B cell (primary cell): ENCODE results near the gene MFSD12. TPM values are rescaled to one million over a fixed set of nuclear protein-coding genes. Genes with fewer than 3 reads are reported as not detected.

Experiments used
- ATAC-seq: fragments of 200-7000 bp; cut with Tn5 transposase; one replicate; pipeline ENCODE4 v1.10.0; 2021; ENCODE audit warnings: low read depth, mild to moderate bottlenecking, moderate number of reproducible peaks, moderate library complexity
- CTCF ChIA-PET: fragments of 350-600 bp; sonication (Branson Sonifier 250); formaldehyde crosslinking; loops from one replicate; lab custom pipeline; 2021; ENCODE audit warnings: antibody characterized with exemption, inconsistent platforms; lab: Charles Lee
- POLR2A ChIA-PET: fragments of 350-600 bp; sonication (Branson Sonifier 250); formaldehyde crosslinking; loops from one replicate; lab custom pipeline; 2021; ENCODE audit warnings: antibody characterized with exemption; lab: Charles Lee
- DNase-seq: peaks from one replicate; pipeline ENCODE4 v3.0.0; 2013
- H2AFZ ChIP-seq: 2 replicates; pipeline ENCODE4 v1.6.1; 2012; ENCODE audit warnings: mild to moderate bottlenecking, low read depth, low read length; ENCODE audit not compliant: insufficient read depth, poor library complexity, severe bottlenecking
- H3K27ac ChIP-seq, 2 donors: 1 replicate in 1 of 2; 2 replicates in 1 of 2; pipeline ENCODE4 v1.5.1; 2012 to 2013; ENCODE audit warnings: low read length in 2 of 2, mild to moderate bottlenecking in 2 of 2, moderate library complexity in 1 of 2
- H3K27me3 ChIP-seq, 4 experiments: fragments of 200-600 bp in 1 of 4; sonication (generic) in 1 of 4; replicated peaks in 1 of 4; 1 replicate in 2 of 4; 2 replicates in 2 of 4; pipeline versions ENCODE4 v1.6.1 to v1.7.0; 2013 to 2016; ENCODE audit warnings: low read length in 3 of 4, mild to moderate bottlenecking in 2 of 4, mixed read lengths in 1 of 4, moderate library complexity in 1 of 4; ENCODE audit not compliant: insufficient read depth in 4 of 4, control insufficient read depth in 3 of 4; ENCODE audit errors: control extremely low read depth in 1 of 4
- H3K36me3 ChIP-seq, 2 experiments: replicated peaks in 1 of 2; 1 replicate in 1 of 2; 2 replicates in 1 of 2; pipeline versions ENCODE4 v1.6.1 to v1.7.1; 2013; ENCODE audit warnings: low read length in 1 of 2; ENCODE audit not compliant: insufficient read depth in 2 of 2, control insufficient read depth in 1 of 2; ENCODE audit errors: control extremely low read depth in 1 of 2, extremely low read depth in 1 of 2
- H3K4me1 ChIP-seq, 2 donors: fragments of 200-600 bp in 1 of 2; sonication (generic) in 1 of 2; 1 replicate in 1 of 2; 2 replicates in 1 of 2; pipeline versions ENCODE4 v1.5.1 to v1.6.1; 2013 to 2017; ENCODE audit warnings: low read length in 2 of 2; ENCODE audit not compliant: control insufficient read depth in 2 of 2, insufficient read depth in 2 of 2
- H3K4me2 ChIP-seq: replicated peaks from 2 replicates; pipeline ENCODE3; 2012; ENCODE audit warnings: mild to moderate bottlenecking, low read depth, low read length; ENCODE audit not compliant: poor library complexity, severe bottlenecking
- H3K4me3 ChIP-seq, 5 experiments: fragments of 200-600 bp in 1 of 5; sonication (generic) in 1 of 5; 1 replicate in 3 of 5; 2 replicates in 2 of 5; pipeline versions ENCODE4 v1.5.1 to v1.7.0; 2011 to 2016; ENCODE audit warnings: low read length in 4 of 5, mild to moderate bottlenecking in 4 of 5, low read depth in 2 of 5, control low read depth in 1 of 5, moderate library complexity in 1 of 5; ENCODE audit not compliant: insufficient read depth in 1 of 5; ENCODE audit errors: control extremely low read depth in 1 of 5, extremely low read depth in 1 of 5
- H3K79me2 ChIP-seq: fragments of 200-600 bp; sonication (generic); one replicate; pipeline ENCODE4 v1.6.0; 2016; ENCODE audit warnings: low read length; ENCODE audit not compliant: control insufficient read depth, insufficient read depth
- H3K9ac ChIP-seq: fragments of 200-600 bp; sonication (generic); 2 replicates; pipeline ENCODE4 v1.6.1; 2017; ENCODE audit warnings: mild to moderate bottlenecking, low read length, moderate library complexity
- H3K9me3 ChIP-seq, 3 donors: one replicate each; pipeline versions ENCODE4 v1.6.1 to v1.7.1; 2013; ENCODE audit warnings: low read length in 2 of 3; ENCODE audit not compliant: control insufficient read depth in 2 of 3, insufficient read depth in 1 of 3; ENCODE audit errors: control extremely low read depth in 1 of 3
- H4K20me1 ChIP-seq: 2 replicates; pipeline ENCODE4 v1.6.0; 2012; ENCODE audit warnings: mild to moderate bottlenecking, low read length; ENCODE audit not compliant: insufficient read depth, control insufficient read depth, poor library complexity, severe bottlenecking
- H3K27ac Mint-ChIP-seq: one replicate; pipeline ENCODE4 v1.8.0; 2021; ENCODE audit warnings: mixed read lengths
- H3K27me3 Mint-ChIP-seq: one replicate; pipeline ENCODE4 v1.8.0; 2021; ENCODE audit warnings: mixed read lengths
- H3K4me1 Mint-ChIP-seq: one replicate; pipeline ENCODE4 v1.8.0; 2021; ENCODE audit warnings: mixed read lengths
- H3K4me3 Mint-ChIP-seq: one replicate; pipeline ENCODE4 v1.8.0; 2021; ENCODE audit warnings: mixed read lengths
- H3K9me3 Mint-ChIP-seq: one replicate; pipeline ENCODE4 v1.8.0; 2022; ENCODE audit warnings: mixed read lengths; ENCODE audit not compliant: insufficient read depth
- CTCF ChIP-seq: fragments of 200-600 bp; IDR thresholded peaks from one replicate; pipeline ENCODE4 v1.8.0; 2022; ENCODE audit warnings: antibody characterized with exemption, mild to moderate bottlenecking
- EZH2 ChIP-seq: IDR thresholded peaks from 2 replicates; pipeline ENCODE4 v1.6.1; 2012; ENCODE audit warnings: borderline replicate concordance, low read depth, mild to moderate bottlenecking, moderate library complexity, low read length; ENCODE audit not compliant: insufficient read depth, poor library complexity, severe bottlenecking
- WGBS: methylation state at CpG from one replicate; pipeline ENCODE4 v1.1.5; 2013; ENCODE audit warnings: missing lambda C conversion rate; ENCODE audit not compliant: insufficient coverage; 5-methylcytosine and 5-hydroxymethylcytosine counted together
- intact Hi-C: fragments of 100-400 bp; cut with micrococcal nuclease; formaldehyde crosslinking; loops from one replicate; pipeline ENCODE4 v1.10.0; 2022
- polyA plus RNA-seq: library from polyadenylated mRNA; depleted of rRNA; stranded (reverse); fragments of >200 nt; gene quantifications from 2 replicates; pipeline ENCODE4 v1.2.3, GENCODE V29; 2012
- total RNA-seq, 2 donors: library from RNA; stranded (reverse); fragments of 120-200 nt in 1 of 2; gene quantifications; 1 replicate in 1 of 2; 2 replicates in 1 of 2; pipeline versions ENCODE4 v1.2.3 to v1.2.4, GENCODE V29; 2013 to 2022

The MFSD12 gene
- total and polyA plus RNA-seq, 2 donors (not counting 1 experiment from before 2014, with no cell fraction given): 100 to 154 TPM

DNA sequence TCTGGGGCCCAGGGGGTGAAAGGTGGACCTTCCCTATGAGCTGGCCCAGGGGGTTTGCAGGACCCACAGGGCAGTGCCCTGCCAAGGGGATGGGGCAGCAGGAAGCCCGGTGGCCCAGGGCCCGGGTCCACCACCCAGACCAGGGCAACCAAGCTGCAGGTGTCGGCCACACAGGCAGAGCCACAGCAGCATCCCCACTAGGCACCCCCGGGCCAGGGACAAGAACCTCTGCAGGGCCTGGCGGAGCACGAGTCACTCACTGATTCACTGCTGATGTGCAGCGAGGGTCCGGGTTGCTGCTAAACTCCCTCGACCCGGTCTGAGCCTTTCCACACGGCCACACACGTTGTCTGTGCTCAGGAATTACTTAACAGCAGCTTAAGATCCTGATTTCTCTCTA, 42.5 kb downstream of the MFSD12 start:
- no peaks in the 10 kb centered on the region for H3K9me3 Mint-ChIP-seq
- H3K36me3 ChIP-seq: peaks cover 0 to 37% of the 10 kb centered on the region in 2 experiments
- no peaks in the 10 kb centered on the region for H3K27me3 ChIP-seq
- H3K4me1 ChIP-seq: peaks cover 10 to 31% of the 10 kb centered on the region in 2 donors
- ATAC-seq (no peak), DNase-seq (no peak)
- H3K9ac ChIP-seq: no peak overlapping the region
- H3K27me3 Mint-ChIP-seq: no peaks in the 10 kb centered on the region
- CTCF ChIA-PET: interaction anchor here (0.9 kb wide), 1 partner anchor 30 kb away, joined by 3 read pairs; no protein-coding TSS in a partner anchor
- H4K20me1 ChIP-seq: peaks cover 97% of the 10 kb centered on the region
- TF ChIP-seq CTCF: no peak
- no peak for TF ChIP-seq EZH2
- H3K27ac ChIP-seq: no peak overlapping the region
- no peak overlapping the region for H3K4me2 ChIP-seq
- H3K27ac Mint-ChIP-seq: no peak overlapping the region
- H3K4me1 Mint-ChIP-seq: peaks cover 47% of the 10 kb centered on the region
- H2AFZ ChIP-seq: no peak overlapping the region
- H3K79me2 ChIP-seq: peaks cover 98% of the 10 kb centered on the region
- intact Hi-C loops: loop anchor here (5.0 kb wide), 1 partner anchor 37 kb away; no protein-coding TSS in a partner anchor
- whole genome bisulfite sequencing: 97% methylated on average over 12 of the region's 12 CpGs
- H3K9me3 ChIP-seq: peaks cover 0 to 5% (median 0%) of the 10 kb centered on the region in 3 donors
- POLR2A ChIA-PET: no interaction called here
- H3K4me3 ChIP-seq: no peak overlapping the region
- no peak overlapping the region for H3K4me3 Mint-ChIP-seq

DNA sequence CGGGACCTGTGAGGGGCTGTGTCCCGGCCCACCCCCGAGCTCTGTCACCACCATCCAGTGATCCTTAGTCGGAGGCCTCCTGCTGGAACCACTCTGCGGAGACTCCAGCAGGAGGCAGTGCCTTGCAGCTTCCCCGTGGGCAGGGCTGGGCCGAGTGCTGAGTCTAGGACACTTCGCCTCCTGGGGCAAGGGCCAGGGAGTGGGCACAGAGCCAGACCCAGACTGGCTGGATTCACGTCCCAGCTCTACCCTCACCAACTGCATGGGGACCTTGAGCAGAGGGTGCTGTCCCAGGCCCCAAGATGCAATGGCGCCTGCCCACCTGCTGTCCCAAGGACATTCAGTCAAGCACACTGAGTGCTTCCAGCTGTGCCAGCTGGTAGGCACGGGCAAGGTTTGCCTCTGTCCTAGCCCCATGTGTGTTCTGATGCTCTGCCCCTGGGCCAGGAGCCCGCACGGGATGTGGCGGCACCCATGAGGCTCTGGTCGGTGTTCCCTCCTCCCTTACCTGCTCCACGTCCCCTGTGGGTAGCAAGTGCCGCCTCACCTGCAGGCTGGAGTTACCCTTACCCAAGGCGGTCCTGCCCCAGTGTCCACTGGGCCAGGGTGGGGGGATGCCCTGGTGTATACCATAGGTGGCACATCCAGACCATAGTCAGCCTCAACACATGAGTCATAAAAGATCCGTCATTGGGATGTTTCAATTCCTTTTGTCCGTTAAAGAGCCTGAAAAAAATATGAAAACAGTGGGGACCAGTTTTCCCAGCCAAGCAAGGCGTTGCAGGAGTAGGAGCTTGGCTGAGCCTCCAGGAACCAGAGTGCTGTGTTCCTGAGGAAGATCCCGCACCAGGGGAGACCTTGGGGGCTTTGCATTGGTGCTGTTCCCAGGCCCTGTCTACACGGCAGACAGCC, 43.9 kb downstream of the MFSD12 start:
- TF ChIP-seq EZH2 (no peak), CTCF (no peak)
- peaks cover 0 to 5% (median 0%) of the 10 kb centered on the region in 3 donors for H3K9me3 ChIP-seq
- intact Hi-C loops: no loop called here
- H3K36me3 ChIP-seq: peaks cover 0 to 39% of the 10 kb centered on the region in 2 experiments
- H3K4me1 ChIP-seq: peaks cover 10 to 27% of the 10 kb centered on the region in 2 donors
- no peaks in the 10 kb centered on the region for H3K27me3 ChIP-seq
- H3K4me2 ChIP-seq: no peak overlapping the region
- no peak overlapping the region for H2AFZ ChIP-seq
- H3K4me3 ChIP-seq: no peak overlapping the region
- ChIA-PET CTCF (no interaction called here), POLR2A (no interaction called here)
- H3K79me2 ChIP-seq: peaks cover 98% of the 10 kb centered on the region
- peak overlapping the region; percentile 32 for H3K27ac Mint-ChIP-seq
- H3K9me3 Mint-ChIP-seq: no peaks in the 10 kb centered on the region
- no peaks in the 10 kb centered on the region for H3K27me3 Mint-ChIP-seq
- peaks cover 91% of the 10 kb centered on the region for H4K20me1 ChIP-seq
- no peak overlapping the region for H3K4me3 Mint-ChIP-seq
- WGBS: 95% methylated on average over 22 of the region's 23 CpGs
- peaks cover 57% of the 10 kb centered on the region for H3K4me1 Mint-ChIP-seq
- no peak overlapping the region for H3K9ac ChIP-seq
- H3K27ac ChIP-seq: no peak overlapping the region
- DNase-seq (no peak), ATAC-seq (no peak)
